K562 (cell line): ENCODE measurements around the gene PALLD. TPM values are rescaled to one million over a fixed set of nuclear protein-coding genes. Genes with fewer than 3 reads are reported as not detected.
A peak's percentile ranks its signal among the peaks of the same experiment; 100 is the strongest.

Source experiments
- ATAC-seq: fragments of 200-7000 bp; cut with Tn5 transposase; 3 replicates; pipeline ENCODE4 v1.9.1; 2020; ENCODE audit warnings: moderate library complexity
- BruUV-seq: library from RNA; stranded (reverse); fragments of 400-500 nt; replicated peaks from 2 replicates; lab custom pipeline; 2021; lab: Mats Ljungman, UMichigan
- CTCF ChIA-PET: fragments of 300-600 bp; formaldehyde crosslinking; extraction: SDS; loops from one replicate; lab custom pipeline; 2021; ENCODE audit warnings: low intra/inter-chr PET ratio; lab: Yijun Ruan, JAX
- POLR2A ChIA-PET: fragments of 300-600, 350-650 bp; sonication (Branson Sonifier 250); formaldehyde crosslinking; extraction: SDS; loops from one replicate; lab custom pipeline; 2021; ENCODE audit warnings: antibody characterized with exemption, inconsistent platforms; lab: Yijun Ruan, JAX
- DNase-seq, 4 experiments: peaks; one replicate each; pipeline versions ENCODE4 v3.0.0 to v3.0.0-alpha.2; 2011 to 2018; ENCODE audit warnings: low spot score in 3 of 4, mixed read lengths in 3 of 4; ENCODE audit errors: extremely low read depth in 1 of 4
- FAIRE-seq: peaks from 2 replicates; lab custom pipeline; 2011; peaks lifted over from hg19 to GRCh38; lab: Jason Lieb, UNC
- H2AFZ ChIP-seq: 2 replicates; pipeline ENCODE4 v1.6.0; 2011; ENCODE audit warnings: low read depth, low read length, control low read depth, inconsistent platforms
- H3K27ac ChIP-seq: fragments of 200-600 bp; 3 replicates; pipeline ENCODE4 v1.8.0; 2011; ENCODE audit warnings: low read depth, mild to moderate bottlenecking, control low read depth, inconsistent platforms, low read length, moderate library complexity, mixed read lengths; ENCODE audit errors: extremely low read depth
- H3K27me3 ChIP-seq, 2 experiments: fragments of 300-600 bp in 1 of 2; 2 replicates in 1 of 2; 3 replicates in 1 of 2; pipeline versions ENCODE4 v1.6.0 to v1.8.0; 2011; ENCODE audit warnings: inconsistent platforms in 2 of 2, low read length in 2 of 2, mild to moderate bottlenecking in 1 of 2, mixed read lengths in 1 of 2, moderate library complexity in 1 of 2; ENCODE audit not compliant: control insufficient read depth in 2 of 2, insufficient read depth in 2 of 2
- H3K36me3 ChIP-seq: fragments of 300-600 bp; 3 replicates; pipeline ENCODE4 v1.8.0; 2011; ENCODE audit warnings: mild to moderate bottlenecking, low read length, inconsistent platforms; ENCODE audit not compliant: control insufficient read depth, insufficient read depth
- H3K4me1 ChIP-seq, 2 experiments: fragments of 200-600 bp in 1 of 2; replicated peaks in 1 of 2; 2 replicates in 1 of 2; 3 replicates in 1 of 2; pipeline versions ENCODE4 v1.5.1 to v1.8.0; 2011; ENCODE audit warnings: inconsistent platforms in 2 of 2, low read length in 2 of 2, mild to moderate bottlenecking in 1 of 2, mixed read lengths in 1 of 2, moderate library complexity in 1 of 2; ENCODE audit not compliant: control insufficient read depth in 2 of 2, insufficient read depth in 2 of 2
- H3K4me2 ChIP-seq: 2 replicates; pipeline ENCODE4 v1.6.1; 2011; ENCODE audit warnings: low read length, control low read depth, inconsistent platforms, mixed read lengths; ENCODE audit not compliant: insufficient read depth
- H3K4me3 ChIP-seq: fragments of 200-600 bp; sonication (generic), shearing (Covaris generic); 2 replicates; pipeline ENCODE4 v1.5.1; 2016; ENCODE audit warnings: control low read depth, inconsistent platforms
- H3K79me2 ChIP-seq: fragments of 200-600 bp; 3 replicates; pipeline ENCODE4 v1.8.0; 2011; ENCODE audit warnings: low read length, inconsistent platforms; ENCODE audit not compliant: control insufficient read depth, insufficient read depth
- H3K9ac ChIP-seq, 2 experiments: 2 replicates each; pipeline versions ENCODE4 v1.6.0 to v1.6.1; 2011; ENCODE audit warnings: low read depth in 2 of 2, low read length in 2 of 2, control low read depth in 1 of 2, inconsistent platforms in 1 of 2, mild to moderate bottlenecking in 1 of 2, mixed read lengths in 1 of 2; ENCODE audit not compliant: insufficient read depth in 1 of 2
- H3K9me1 ChIP-seq: one replicate; pipeline ENCODE4 v1.6.0; 2011; ENCODE audit warnings: inconsistent platforms, mild to moderate bottlenecking, low read length, moderate library complexity; ENCODE audit not compliant: control insufficient read depth, insufficient read depth
- H3K9me3 ChIP-seq: replicated peaks from 2 replicates; pipeline ENCODE4 v1.5.1; 2011; ENCODE audit warnings: low read depth, low read length, inconsistent platforms; ENCODE audit not compliant: control insufficient read depth, insufficient read depth
- H4K20me1 ChIP-seq: replicated peaks from 2 replicates; pipeline ENCODE4 v1.6.1; 2011; ENCODE audit warnings: low read length, inconsistent platforms, mixed read lengths; ENCODE audit not compliant: control insufficient read depth, insufficient read depth
- CCAR2 ChIP-seq: fragments of 200-400 bp; formaldehyde crosslinking; IDR thresholded peaks from 2 replicates; pipeline ENCODE4 v1.6.1; 2017; ENCODE audit warnings: mild to moderate bottlenecking, low read depth, low read length
- CREM ChIP-seq: IDR thresholded peaks from 2 replicates; pipeline ENCODE4 v1.6.1; 2014; ENCODE audit warnings: antibody characterized with exemption, low read depth
- HNRNPUL1 ChIP-seq: fragments of 200-400 bp; formaldehyde crosslinking; IDR thresholded peaks from 2 replicates; pipeline ENCODE4 v1.6.1; 2017; ENCODE audit warnings: low read length
- MEF2D ChIP-seq: conservative IDR thresholded peaks from 2 replicates; pipeline ENCODE4 v1.6.1; 2016; ENCODE audit warnings: low read depth, missing genetic modification characterization, missing compliant biosample characterization
- SMAD4 ChIP-seq: fragments of 250-450 bp; sonication (Bioruptor Pico); conservative IDR thresholded peaks from 2 replicates; pipeline ENCODE4 v1.8.0; 2021; ENCODE audit warnings: inconsistent platforms, mild to moderate bottlenecking, moderate library complexity
- ZNF316 ChIP-seq: fragments of 450-650 bp; IDR thresholded peaks from 2 replicates; pipeline ENCODE4 v1.6.1; 2016
- ZNF830 ChIP-seq: fragments of 250-450 bp; sonication (Bioruptor Pico); IDR thresholded peaks from 2 replicates; pipeline ENCODE4 v1.5.0; 2021; ENCODE audit warnings: mild to moderate bottlenecking
- WGBS: fragments of 100-300 bp; shearing (Covaris generic); methylation state at CpG from one replicate; pipeline ENCODE4 v1.1.6; 2016; ENCODE audit warnings: low coverage, mixed read lengths; ENCODE audit not compliant: insufficient coverage; ENCODE audit errors: missing lambda C conversion rate; 5-methylcytosine and 5-hydroxymethylcytosine counted together
- in situ Hi-C: fragments of 300-500 bp; cut with MboI; formaldehyde crosslinking; loops from 4 replicates; pipeline ENCODE4 v1.15.0; 2018; ENCODE audit warnings: inconsistent platforms, mixed read lengths
- intact Hi-C: fragments of 100-400 bp; cut with micrococcal nuclease; formaldehyde crosslinking; loops from 2 replicates; pipeline ENCODE4 v1.14.2; 2022
- polyA plus RNA-seq, 8 experiments: library from polyadenylated mRNA; depleted of rRNA in 4 of 8; stranded (reverse) in 5 of 8; unstranded in 3 of 8; fragments of >200 nt; fragmentation: Nextera tagmentation in 2 of 8; fragmentation: Illumina TruSeq in 1 of 8; extraction: Ambion mirVana in 2 of 8; extraction: Trizol in 1 of 8; gene quantifications; 2 replicates each; pipeline versions ENCODE4 v1.2.1 to v1.2.3, GENCODE V29; 2011 to 2014; ENCODE audit warnings: inconsistent platforms in 1 of 8, missing spikeins in 1 of 8
- total RNA-seq, 7 experiments: library from RNA; depleted of rRNA in 6 of 7; stranded (reverse); fragments of >200 nt in 6 of 7; fragmentation: Illumina TruSeq in 2 of 7; extraction: Trizol in 2 of 7; gene quantifications; 2 replicates each; pipeline versions ENCODE4 v1.2.1 to v1.2.3, GENCODE V29; 2011 to 2021; ENCODE audit warnings: low replicate concordance in 1 of 7
- TF ChIP-seq, protein P1 (sequence below): fragments of 150-350 bp; conservative IDR thresholded peaks from 2 replicates; pipeline ENCODE4 v1.6.1; 2014; ENCODE audit warnings: low read length

The PALLD gene
- total and polyA plus RNA-seq, 9 of the 15 experiments (the other 6 are each of a cell fraction or from before 2014, with no cell fraction given) = 0.01 to 0.35 (median 0.06) TPM; not detected in 3

DNA sequence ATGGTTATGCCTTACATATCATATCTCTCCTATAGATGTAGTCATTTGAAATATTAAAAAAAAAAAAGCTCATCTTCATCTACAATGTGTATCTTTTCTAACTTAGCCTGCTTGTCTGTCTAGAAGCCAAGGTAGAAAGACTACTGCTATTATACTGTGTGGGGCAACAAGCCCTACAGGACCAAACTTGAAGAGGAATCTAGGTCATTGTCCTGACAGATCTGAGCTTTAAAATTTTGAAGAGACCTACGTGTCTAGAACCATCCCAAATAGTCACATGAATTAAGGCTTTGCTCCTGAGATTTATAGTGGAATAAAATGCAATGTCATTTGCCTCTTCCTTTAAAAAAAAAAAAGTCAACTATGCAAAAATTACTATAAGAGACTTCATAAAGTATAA, 95.8 kb downstream of the PALLD start:
- no peak overlapping the region for H3K9ac ChIP-seq
- H3K27me3 ChIP-seq = no peaks in the 10 kb centered on the region; a peak in 1 of 5 replicates
- H3K9me1 ChIP-seq = no peaks in the 10 kb centered on the region
- DNase-seq = no peak
- no peak overlapping the region for H3K4me3 ChIP-seq
- no peak overlapping the region for H3K27ac ChIP-seq
- no peaks in the 10 kb centered on the region for H3K79me2 ChIP-seq
- H2AFZ ChIP-seq = no peak overlapping the region
- no peaks in the 10 kb centered on the region for H3K9me3 ChIP-seq
- no peak overlapping the region for H3K4me2 ChIP-seq
- no peaks in the 10 kb centered on the region for H3K4me1 ChIP-seq
- WGBS = 0% methylated on average over 1 of the region's 1 CpG
- POLR2A ChIA-PET = interaction anchor here (0.6 kb wide), 1 partner anchor 165 kb away, joined by 4 read pairs; no protein-coding TSS in a partner anchor
- BruUV-seq = no TSS peak
- peak; percentile 61; the same call in 1 of the 2 replicates for TF ChIP-seq ZNF316
- TF ChIP-seq, protein P1, sequence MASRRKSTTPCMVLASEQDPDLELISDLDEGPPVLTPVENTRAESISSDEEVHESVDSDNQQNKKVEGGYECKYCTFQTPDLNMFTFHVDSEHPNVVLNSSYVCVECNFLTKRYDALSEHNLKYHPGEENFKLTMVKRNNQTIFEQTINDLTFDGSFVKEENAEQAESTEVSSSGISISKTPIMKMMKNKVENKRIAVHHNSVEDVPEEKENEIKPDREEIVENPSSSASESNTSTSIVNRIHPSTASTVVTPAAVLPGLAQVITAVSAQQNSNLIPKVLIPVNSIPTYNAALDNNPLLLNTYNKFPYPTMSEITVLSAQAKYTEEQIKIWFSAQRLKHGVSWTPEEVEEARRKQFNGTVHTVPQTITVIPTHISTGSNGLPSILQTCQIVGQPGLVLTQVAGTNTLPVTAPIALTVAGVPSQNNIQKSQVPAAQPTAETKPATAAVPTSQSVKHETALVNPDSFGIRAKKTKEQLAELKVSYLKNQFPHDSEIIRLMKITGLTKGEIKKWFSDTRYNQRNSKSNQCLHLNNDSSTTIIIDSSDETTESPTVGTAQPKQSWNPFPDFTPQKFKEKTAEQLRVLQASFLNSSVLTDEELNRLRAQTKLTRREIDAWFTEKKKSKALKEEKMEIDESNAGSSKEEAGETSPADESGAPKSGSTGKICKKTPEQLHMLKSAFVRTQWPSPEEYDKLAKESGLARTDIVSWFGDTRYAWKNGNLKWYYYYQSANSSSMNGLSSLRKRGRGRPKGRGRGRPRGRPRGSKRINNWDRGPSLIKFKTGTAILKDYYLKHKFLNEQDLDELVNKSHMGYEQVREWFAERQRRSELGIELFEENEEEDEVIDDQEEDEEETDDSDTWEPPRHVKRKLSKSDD = no peak
- no peak for TF ChIP-seq CCAR2
- no peak for TF ChIP-seq MEF2D (tag)
- no peak for TF ChIP-seq HNRNPUL1
- TF ChIP-seq SMAD4 (CRISPR knock-in tag) = no peak
- TF ChIP-seq CREM = no peak
- no peak for TF ChIP-seq ZNF830 (CRISPR knock-in tag)
- TF ChIP-seq, all 486 proteins: peak for 1
- ATAC-seq = no peak
- Histone ChIP-seq H4K20me1 (no peaks in the 10 kb centered on the region), H3K36me3 (no peaks in the 10 kb centered on the region)
- CTCF ChIA-PET = no interaction called here
- in situ Hi-C loops (no loop called here), intact Hi-C loops (no loop called here)
- FAIRE-seq = no peak
